22Rv1 (cell line): ENCODE data around the gene DNMT3A.

ENCODE experiments used
- H3K27ac ChIP-seq: fragments of 450-650 bp; 2 replicates; pipeline ENCODE4 v1.5.1; 2017
- CTCF ChIP-seq: fragments of 450-650 bp; IDR thresholded peaks from 2 replicates; pipeline ENCODE4 v1.5.1; 2017; ENCODE audit warnings: mild to moderate bottlenecking
- ZFX ChIP-seq: fragments of 450-650 bp; IDR thresholded peaks from 2 replicates; pipeline ENCODE4 v1.6.1; 2017; ENCODE audit warnings: antibody characterized with exemption, borderline replicate concordance

DNMT3A gene

GRCh38 chr2:25238920-25239319 is 102.8 kb downstream of the DNMT3A start:
- no peak for TF ChIP-seq CTCF
- no peak for TF ChIP-seq ZFX
- H3K27ac ChIP-seq = no peak overlapping the region

- TF ChIP-seq CTCF (no peak), ZFX (no peak)
- H3K27ac ChIP-seq = no peak overlapping the region
Measured at GRCh38 chr2:25237764-25238163, 104.0 kb downstream of the DNMT3A start.

- H3K27ac ChIP-seq = no peak overlapping the region
- TF ChIP-seq ZFX (no peak), CTCF (no peak)
Measured at GRCh38 chr2:25236736-25237135, 105.0 kb downstream of the DNMT3A start.

GRCh38 chr2:25234738-25235137 is 107.0 kb downstream of the DNMT3A start:
- TF ChIP-seq ZFX = no peak
- no peak for TF ChIP-seq CTCF
- no peak overlapping the region for H3K27ac ChIP-seq

- no peak overlapping the region for H3K27ac ChIP-seq
Measured at GRCh38 chr2:25233916-25234605, 107.7 kb downstream of the DNMT3A start.

GRCh38 chr2:25232248-25232825 is 109.4 kb downstream of the DNMT3A start:
- no peak overlapping the region for H3K27ac ChIP-seq
- TF ChIP-seq CTCF (no peak), ZFX (no peak)

More at GRCh38 chr2:25233916-25234605, 107.7 kb downstream of the DNMT3A start:
- TF ChIP-seq CTCF (no peak), ZFX (no peak)

GRCh38 chr2:25230948-25231311 is 110.8 kb downstream of the DNMT3A start:
- H3K27ac ChIP-seq = no peak overlapping the region
- TF ChIP-seq CTCF (no peak), ZFX (no peak)
